ENCODE data around the gene SAMD14. TPM values are rescaled to one million over a fixed set of nuclear protein-coding genes. Genes with fewer than 3 reads are reported as not detected.

Gene SAMD14
- total RNA-seq, 2 experiments from 2014 or later = 0.77 to 1.1 TPM

GRCh38 chr17:50117202-50118051 is 12.5 kb downstream of the SAMD14 start:
- Mint-ChIP-seq H3K9me3 (ENCODE audit: low read depth) (no peaks in the 10 kb centered on the region), H3K4me3 (peak overlapping the region; percentile 17), H3K4me1 (peaks cover 7% of the 10 kb centered on the region), H3K27me3 (peaks cover 31% of the 10 kb centered on the region), H3K27ac (no peak overlapping the region), H3K36me3 (ENCODE audit: low read depth) (no peaks in the 10 kb centered on the region)
- DNase-seq (peak; percentile 83), ATAC-seq (peak; percentile 88)
- intact Hi-C loops (cut with DNase I, micrococcal nuclease) = loop anchor here (1.0 to 5.0 kb wide), 3 partner anchors 45 to 179 kb away; no protein-coding TSS in a partner anchor
- ChIA-PET CTCF (interaction anchor here (0.7 to 3.8 kb wide), 18 partner anchors 9 to 158 kb away, joined by 3 to 42 read pairs (median 4); partner anchors contain the start of genes COL1A1, PDK2 and SAMD14), POLR2A (interaction anchor here (1.1 kb wide), 1 partner anchor 23 kb away, joined by 4 read pairs; no protein-coding TSS in a partner anchor)

DNA sequence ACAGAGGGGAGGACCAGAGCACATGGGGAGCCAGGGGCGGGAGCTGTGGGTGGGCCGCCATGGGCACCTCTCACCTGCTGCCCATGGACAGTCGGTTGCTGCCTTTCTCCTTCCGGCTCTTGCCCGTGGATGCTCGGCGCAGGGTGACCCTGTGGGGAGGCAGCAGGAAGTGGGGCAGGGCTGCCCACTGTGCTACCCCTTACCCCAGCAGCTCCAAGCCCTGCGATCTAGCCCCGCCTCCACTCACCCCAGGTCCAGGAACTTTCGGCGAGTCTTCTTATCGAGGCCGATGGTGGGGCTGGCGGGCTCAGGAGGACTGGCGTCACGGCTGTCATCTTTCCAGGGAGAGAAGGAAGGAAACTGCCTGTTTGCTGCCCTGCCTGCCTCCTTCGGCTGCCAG is 14.2 kb downstream of the SAMD14 start:
- Mint-ChIP-seq H3K36me3 (ENCODE audit: low read depth) (no peaks in the 10 kb centered on the region), H3K27me3 (peaks cover 31% of the 10 kb centered on the region)

GRCh38 chr17:50114849-50115357 is 15.1 kb downstream of the SAMD14 start:
- DNase-seq (peak; percentile 65), ATAC-seq (peak; percentile 76)
- POLR2A ChIA-PET = no interaction called here
- CTCF ChIA-PET = interaction anchor here (0.5 to 3.8 kb wide), 20 partner anchors 8 to 1382 kb away, joined by 3 to 42 read pairs (median 4); partner anchors contain the start of genes ITGA3 and PDK2
- Mint-ChIP-seq H3K9me3 (ENCODE audit: low read depth) (no peaks in the 10 kb centered on the region), H3K4me3 (no peak overlapping the region), H3K27ac (no peak overlapping the region), H3K27me3 (peaks cover 31% of the 10 kb centered on the region), H3K36me3 (ENCODE audit: low read depth) (no peaks in the 10 kb centered on the region), H3K4me1 (peaks cover 7% of the 10 kb centered on the region)
- intact Hi-C loops (cut with DNase I, micrococcal nuclease) = loop anchor here (1.0 to 5.0 kb wide), 2 partner anchors 46 to 47 kb away; no protein-coding TSS in a partner anchor

More for the DNA sequence above, 14.2 kb downstream of the SAMD14 start:
- Mint-ChIP-seq H3K9me3 (ENCODE audit: low read depth) (no peaks in the 10 kb centered on the region), H3K4me1 (peaks cover 7% of the 10 kb centered on the region), H3K27ac (no peak overlapping the region), H3K4me3 (no peak overlapping the region)
- ATAC-seq (no peak), DNase-seq (no peak)
- CTCF ChIA-PET = interaction anchor here (0.5 to 3.8 kb wide), 16 partner anchors 8 to 320 kb away, joined by 3 to 42 read pairs (median 4); partner anchors contain the start of genes ITGA3 and PDK2
- POLR2A ChIA-PET = no interaction called here
- intact Hi-C loops (cut with DNase I, micrococcal nuclease) = loop anchor here (1.0 to 5.0 kb wide), 3 partner anchors 46 to 181 kb away; no protein-coding TSS in a partner anchor

DNA sequence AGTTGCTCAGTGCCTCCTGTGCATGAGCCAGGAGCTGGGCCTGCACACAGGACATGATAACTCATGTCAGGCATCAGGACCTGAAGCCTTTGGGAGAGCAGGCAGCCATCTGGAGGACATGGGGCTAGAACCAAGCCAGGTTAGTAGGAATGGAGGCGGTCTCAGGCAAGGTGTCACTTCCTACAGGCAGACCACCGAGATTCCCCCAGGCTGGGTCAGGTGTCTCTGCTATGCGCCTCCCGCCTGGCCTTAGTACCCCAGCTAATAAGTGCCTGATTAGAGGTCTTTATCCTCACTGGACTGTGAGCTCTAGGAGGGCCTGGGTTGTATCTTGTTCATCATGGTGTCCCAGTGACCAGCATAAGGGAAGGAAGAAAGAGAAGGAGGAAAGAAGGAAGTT is 15.6 kb downstream of the SAMD14 start:
- H3K9me3 Mint-ChIP-seq (ENCODE audit: low read depth) = no peaks in the 10 kb centered on the region
- CTCF ChIA-PET = interaction anchor here (0.9 to 3.8 kb wide), 13 partner anchors 9 to 167 kb away, joined by 3 to 42 read pairs (median 4); partner anchors contain the start of gene PDK2
- POLR2A ChIA-PET = no interaction called here
- no peak overlapping the region for H3K27ac Mint-ChIP-seq
- peaks cover 7% of the 10 kb centered on the region for H3K4me1 Mint-ChIP-seq
- H3K36me3 Mint-ChIP-seq (ENCODE audit: low read depth) = no peaks in the 10 kb centered on the region
- peaks cover 27% of the 10 kb centered on the region for H3K27me3 Mint-ChIP-seq
- no peak overlapping the region for H3K4me3 Mint-ChIP-seq
- intact Hi-C loops (cut with DNase I, micrococcal nuclease) = no loop called here
- DNase-seq (no peak), ATAC-seq (no peak)

DNA sequence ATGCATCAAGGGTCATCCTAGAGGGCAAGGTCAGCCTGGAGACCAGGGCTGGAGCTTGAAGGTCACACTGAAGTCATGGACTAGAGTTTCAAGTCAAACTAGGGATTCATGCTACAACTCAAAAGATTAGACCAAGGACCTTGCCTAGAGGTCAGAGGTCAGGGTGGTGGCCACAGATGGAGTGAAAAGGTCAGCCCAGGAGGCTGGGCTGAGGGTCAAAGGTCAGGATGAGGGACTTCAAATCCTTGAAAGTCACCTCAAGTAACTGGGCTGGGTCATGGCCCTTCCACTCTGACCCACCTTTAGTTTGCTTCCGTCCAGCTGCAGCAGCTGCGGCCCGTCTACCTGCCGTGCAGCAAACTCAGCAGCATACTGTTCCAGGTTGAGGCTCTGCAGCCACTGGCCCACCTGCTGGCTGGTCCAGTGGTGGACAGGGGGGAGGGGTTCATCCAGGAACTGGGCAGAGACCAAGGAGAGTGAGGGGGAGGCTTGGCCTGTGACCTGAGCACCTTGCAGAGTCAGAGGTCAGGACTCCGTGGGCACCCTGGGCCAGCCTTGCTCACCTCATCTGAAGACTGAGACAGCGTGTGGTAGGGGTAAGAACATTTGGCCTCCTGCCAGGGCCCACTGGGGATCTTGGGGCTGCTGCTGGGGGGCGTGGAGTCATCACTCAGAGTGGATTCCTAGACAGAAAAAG is 16.2 kb downstream of the SAMD14 start:
- ChIA-PET CTCF (interaction anchor here (0.6 to 3.8 kb wide), 6 partner anchors 19 to 284 kb away, joined by 3 to 42 read pairs (median 6); partner anchors contain the start of gene PDK2), POLR2A (no interaction called here)
- intact Hi-C loops (cut with DNase I, micrococcal nuclease) = no loop called here
- H3K27me3 Mint-ChIP-seq = peaks cover 22% of the 10 kb centered on the region
- H3K4me3 Mint-ChIP-seq = no peak overlapping the region
- H3K4me1 Mint-ChIP-seq = peaks cover 7% of the 10 kb centered on the region
- H3K9me3 Mint-ChIP-seq (ENCODE audit: low read depth) = no peaks in the 10 kb centered on the region
- H3K27ac Mint-ChIP-seq = no peak overlapping the region
- no peak for DNase-seq
- ATAC-seq = no peak
- no peaks in the 10 kb centered on the region for H3K36me3 Mint-ChIP-seq (ENCODE audit: low read depth)

GRCh38 chr17:50112694-50113093 is 17.3 kb downstream of the SAMD14 start:
- Mint-ChIP-seq H3K27ac (no peak overlapping the region), H3K4me1 (peaks cover 7% of the 10 kb centered on the region), H3K4me3 (no peak overlapping the region), H3K36me3 (ENCODE audit: low read depth) (no peaks in the 10 kb centered on the region), H3K27me3 (peaks cover 18% of the 10 kb centered on the region), H3K9me3 (ENCODE audit: low read depth) (no peaks in the 10 kb centered on the region)
- POLR2A ChIA-PET = no interaction called here
- CTCF ChIA-PET = interaction anchor here (0.5 to 2.4 kb wide), 7 partner anchors 14 to 232 kb away, joined by 3 to 13 read pairs (median 3); no protein-coding TSS in a partner anchor
- ATAC-seq = no peak
- intact Hi-C loops (cut with DNase I, micrococcal nuclease) = no loop called here
- no peak for DNase-seq

DNA sequence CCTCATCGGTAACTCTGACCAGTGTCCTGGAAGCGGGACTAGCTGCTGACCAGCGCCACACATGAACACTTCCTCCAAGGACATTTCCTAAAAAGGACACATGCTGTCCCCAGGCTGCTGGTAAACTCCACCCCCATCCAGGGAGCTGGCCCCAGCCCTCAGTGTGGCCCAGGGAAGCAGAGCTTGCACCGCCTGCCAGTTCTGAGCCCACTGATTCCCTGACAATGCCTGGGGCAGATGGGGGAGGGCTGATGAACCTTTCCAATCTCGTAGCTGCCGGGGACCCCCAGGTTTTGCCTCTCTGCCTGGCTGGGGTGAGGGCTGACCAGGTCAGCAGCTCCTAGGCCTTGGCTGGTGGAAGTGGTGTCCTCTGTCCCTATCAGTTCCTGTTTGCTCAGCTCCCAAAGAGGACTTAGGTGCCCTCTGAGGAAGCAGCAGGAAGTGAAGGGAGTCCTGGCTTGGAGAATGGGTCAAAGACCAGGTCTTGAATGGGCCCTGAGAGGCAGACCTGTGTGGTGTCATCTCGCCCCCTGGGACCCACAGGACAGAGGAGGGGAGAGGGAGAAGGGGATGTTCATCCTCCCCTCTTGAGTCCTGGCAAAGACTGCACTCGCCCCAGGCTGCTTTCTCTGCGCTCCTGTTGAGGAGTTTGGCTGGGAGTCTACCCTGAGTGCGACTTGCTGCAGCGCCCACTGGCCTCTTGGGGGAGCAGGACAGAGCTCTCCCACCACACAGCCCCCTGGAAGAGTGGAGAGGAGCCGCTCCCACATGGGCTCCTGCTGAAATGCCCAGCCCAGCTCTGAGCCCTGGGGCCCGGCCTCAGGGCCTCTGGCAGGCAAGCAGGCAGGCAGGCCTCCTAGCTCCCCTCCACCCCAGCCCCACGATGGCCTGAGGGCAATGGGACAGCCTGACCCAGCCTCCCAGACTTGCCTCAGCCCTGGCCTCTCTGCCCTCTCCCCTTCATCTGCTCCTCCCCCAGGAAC is 18.0 kb downstream of the SAMD14 start:
- POLR2A ChIA-PET = interaction anchor here (0.6 kb wide), 1 partner anchor 92 kb away, joined by 3 read pairs; no protein-coding TSS in a partner anchor

GRCh38 chr17:50110591-50111349 is 19.2 kb downstream of the SAMD14 start:
- no peaks in the 10 kb centered on the region for H3K4me1 Mint-ChIP-seq
- no peak for DNase-seq
- H3K27ac Mint-ChIP-seq = no peak overlapping the region
- H3K36me3 Mint-ChIP-seq (ENCODE audit: low read depth) = no peaks in the 10 kb centered on the region
- ChIA-PET POLR2A (no interaction called here), CTCF (interaction anchor here (0.9 to 2.4 kb wide), 2 partner anchors 17 to 23 kb away, joined by 3 to 13 read pairs; no protein-coding TSS in a partner anchor)
- H3K9me3 Mint-ChIP-seq (ENCODE audit: low read depth) = no peaks in the 10 kb centered on the region
- no peak overlapping the region for H3K4me3 Mint-ChIP-seq
- intact Hi-C loops (cut with DNase I, micrococcal nuclease) = no loop called here
- no peak for ATAC-seq
- peaks cover 6% of the 10 kb centered on the region for H3K27me3 Mint-ChIP-seq

More for the DNA sequence above, 18.0 kb downstream of the SAMD14 start:
- Mint-ChIP-seq H3K4me1 (peaks cover 3% of the 10 kb centered on the region), H3K9me3 (ENCODE audit: low read depth) (no peaks in the 10 kb centered on the region), H3K4me3 (no peak overlapping the region), H3K36me3 (ENCODE audit: low read depth) (no peaks in the 10 kb centered on the region), H3K27me3 (peaks cover 14% of the 10 kb centered on the region), H3K27ac (no peak overlapping the region)
- ATAC-seq = no peak
- DNase-seq = no peak
- intact Hi-C loops (cut with DNase I, micrococcal nuclease) = no loop called here
- CTCF ChIA-PET = interaction anchor here (0.5 to 2.4 kb wide), 8 partner anchors 15 to 231 kb away, joined by 3 to 13 read pairs (median 3); no protein-coding TSS in a partner anchor

- H3K27ac Mint-ChIP-seq = no peak overlapping the region
- DNase-seq = no peak
- no peaks in the 10 kb centered on the region for H3K27me3 Mint-ChIP-seq
These were observed 20.2 kb downstream of the SAMD14 start for GRCh38 chr17:50109785-50110184.

More at GRCh38 chr17:50109785-50110184, 20.2 kb downstream of the SAMD14 start:
- no peak for ATAC-seq
- intact Hi-C loops (cut with DNase I, micrococcal nuclease) = no loop called here
- CTCF ChIA-PET = interaction anchor here (1.1 to 2.0 kb wide), 2 partner anchors 9 to 16 kb away, joined by 3 to 15 read pairs; partner anchors contain the start of gene PDK2
- POLR2A ChIA-PET = no interaction called here
- no peak overlapping the region for H3K4me3 Mint-ChIP-seq
- no peaks in the 10 kb centered on the region for H3K4me1 Mint-ChIP-seq
- H3K9me3 Mint-ChIP-seq (ENCODE audit: low read depth) = no peaks in the 10 kb centered on the region
- H3K36me3 Mint-ChIP-seq (ENCODE audit: low read depth) = no peaks in the 10 kb centered on the region
